WTC11 (cell line): ENCODE data around the gene TMEM158. TPM values are rescaled to one million over a fixed set of nuclear protein-coding genes. Genes with fewer than 3 reads are reported as not detected.

Experiments used
- ATAC-seq: fragments of 200-7000 bp; cut with Tn5 transposase; 2 replicates; pipeline ENCODE4 v1.10.0; 2021; ENCODE audit warnings: mild to moderate bottlenecking, moderate library complexity
- CTCF ChIA-PET: fragments of 300-600 bp; sonication (Branson Sonifier 250); formaldehyde crosslinking; loops from one replicate; lab custom pipeline; 2021; ENCODE audit warnings: antibody characterized with exemption; lab: Charles Lee
- POLR2A ChIA-PET: fragments of 350-600 bp; sonication (Branson Sonifier 250); formaldehyde crosslinking; loops from one replicate; lab custom pipeline; 2021; ENCODE audit warnings: antibody characterized with exemption; lab: Charles Lee
- DNase-seq: peaks from one replicate; pipeline ENCODE4 v3.0.0; 2021; ENCODE audit warnings: low spot score
- H3K27ac Mint-ChIP-seq: 2 replicates; pipeline ENCODE4 v1.8.0; 2021; ENCODE audit warnings: mixed read lengths
- H3K27me3 Mint-ChIP-seq: 2 replicates; pipeline ENCODE4 v1.8.0; 2021; ENCODE audit warnings: low read depth, mild to moderate bottlenecking, moderate library complexity, mixed read lengths
- H3K36me3 Mint-ChIP-seq: 2 replicates; pipeline ENCODE4 v1.8.0; 2021; ENCODE audit warnings: mixed read lengths
- H3K4me1 Mint-ChIP-seq: 2 replicates; pipeline ENCODE4 v1.8.0; 2022; ENCODE audit warnings: mixed read lengths
- H3K4me3 Mint-ChIP-seq: 2 replicates; pipeline ENCODE4 v1.8.0; 2021; ENCODE audit warnings: mild to moderate bottlenecking, moderate library complexity, mixed read lengths
- H3K9me3 Mint-ChIP-seq: 2 replicates; pipeline ENCODE4 v1.8.0; 2021; ENCODE audit warnings: mixed read lengths
- AR ChIP-seq: fragments of 250-450 bp; sonication (Bioruptor Pico); IDR thresholded peaks from 2 replicates; pipeline ENCODE4 v1.9.0; 2021; ENCODE audit warnings: mild to moderate bottlenecking
- ERG ChIP-seq: fragments of 250-450 bp; sonication (Bioruptor Pico); IDR thresholded peaks from 2 replicates; pipeline ENCODE4 v1.8.0; 2021; ENCODE audit warnings: mild to moderate bottlenecking
- ESRRA ChIP-seq: sonication (generic); formaldehyde crosslinking; IDR thresholded peaks from 2 replicates; pipeline ENCODE4 v1.8.1; 2022; ENCODE audit warnings: mild to moderate bottlenecking, missing genetic modification reagents, borderline replicate concordance
- FOXP4 ChIP-seq: sonication (generic); formaldehyde crosslinking; IDR thresholded peaks from 2 replicates; pipeline ENCODE4 v1.8.0; 2022; ENCODE audit warnings: mild to moderate bottlenecking, missing genetic modification reagents
- HMGA2 ChIP-seq: fragments of 250-450 bp; sonication (Bioruptor Pico); IDR thresholded peaks from 2 replicates; pipeline ENCODE4 v1.4.0; 2021; ENCODE audit warnings: mild to moderate bottlenecking, moderate library complexity
- KAT7 ChIP-seq: sonication (generic); formaldehyde crosslinking; IDR thresholded peaks from 2 replicates; pipeline ENCODE4 v1.8.1; 2023; ENCODE audit warnings: missing genetic modification reagents, mild to moderate bottlenecking, borderline replicate concordance
- MXD4 ChIP-seq: fragments of 250-450 bp; sonication (Bioruptor Pico); IDR thresholded peaks from 2 replicates; pipeline ENCODE4 v1.8.0; 2021; ENCODE audit warnings: mild to moderate bottlenecking, moderate library complexity, borderline replicate concordance
- NFATC4 ChIP-seq: fragments of 250-450 bp; sonication (Bioruptor Pico); IDR thresholded peaks from 2 replicates; pipeline ENCODE4 v1.9.0; 2021; ENCODE audit warnings: mild to moderate bottlenecking
- NFE2L1 ChIP-seq: sonication (generic); formaldehyde crosslinking; IDR thresholded peaks from 2 replicates; pipeline ENCODE4 v1.8.1; 2023; ENCODE audit warnings: missing genetic modification reagents
- NR1H2 ChIP-seq: sonication (generic); formaldehyde crosslinking; IDR thresholded peaks from 2 replicates; pipeline ENCODE4 v1.9.0; 2021; ENCODE audit warnings: mild to moderate bottlenecking, moderate library complexity, missing genetic modification reagents
- NR3C1 ChIP-seq: sonication (generic); formaldehyde crosslinking; conservative IDR thresholded peaks from 2 replicates; pipeline ENCODE4 v1.8.1; 2023; ENCODE audit warnings: low read depth, mild to moderate bottlenecking, missing genetic modification reagents
- PRDM15 ChIP-seq: sonication (generic); formaldehyde crosslinking; IDR thresholded peaks from 2 replicates; pipeline ENCODE4 v1.8.0; 2022; ENCODE audit warnings: missing genetic modification reagents
- PREB ChIP-seq: sonication (generic); formaldehyde crosslinking; IDR thresholded peaks from 2 replicates; pipeline ENCODE4 v1.8.1; 2022; ENCODE audit warnings: mild to moderate bottlenecking, missing genetic modification reagents, moderate library complexity, borderline replicate concordance
- SMAD4 ChIP-seq: sonication (generic); formaldehyde crosslinking; IDR thresholded peaks from 2 replicates; pipeline ENCODE4 v1.8.0; 2022; ENCODE audit warnings: mild to moderate bottlenecking, missing genetic modification reagents
- SOX15 ChIP-seq: fragments of 250-450 bp; sonication (Bioruptor Pico); IDR thresholded peaks from 2 replicates; pipeline ENCODE4 v1.9.0; 2021; ENCODE audit warnings: mild to moderate bottlenecking
- USF1 ChIP-seq: sonication (generic); formaldehyde crosslinking; IDR thresholded peaks from 2 replicates; pipeline ENCODE4 v1.8.0; 2022; ENCODE audit warnings: mild to moderate bottlenecking, missing genetic modification reagents
- USF2 ChIP-seq: sonication (generic); formaldehyde crosslinking; IDR thresholded peaks from 2 replicates; pipeline ENCODE4 v1.8.1; 2023; ENCODE audit warnings: mild to moderate bottlenecking, missing genetic modification reagents, moderate library complexity
- ZNF317 ChIP-seq: sonication (generic); formaldehyde crosslinking; IDR thresholded peaks from 2 replicates; pipeline ENCODE4 v1.8.1; 2023; ENCODE audit warnings: low read depth, mild to moderate bottlenecking, moderate library complexity, missing genetic modification reagents, borderline replicate concordance
- ZNF423 ChIP-seq: fragments of 250-450 bp; sonication (Bioruptor Pico); IDR thresholded peaks from 2 replicates; pipeline ENCODE4 v2.1.2; 2022; ENCODE audit warnings: mild to moderate bottlenecking, moderate library complexity
- total RNA-seq: library from RNA; stranded (reverse); gene quantifications from 3 replicates; pipeline ENCODE4 v1.2.3, GENCODE V29; 2021

Gene TMEM158
- total RNA-seq, 1 experiment from 2014 or later: 17.9 TPM

- TF ChIP-seq USF1 (CRISPR knock-in tag): no peak
- TF ChIP-seq NR1H2 (CRISPR knock-in tag): no peak
- TF ChIP-seq NFATC4: no peak
- TF ChIP-seq ZNF423 (CRISPR knock-in tag): no peak
- TF ChIP-seq HMGA2 (CRISPR knock-in tag): no peak
- no peak for TF ChIP-seq ZNF317 (CRISPR knock-in tag)
- TF ChIP-seq ERG (CRISPR knock-in tag): no peak
These were observed 46.9 kb downstream of the TMEM158 start (continued) for GRCh38 chr3:45179163-45179562.

- Mint-ChIP-seq H3K27ac (no peak overlapping the region), H3K4me1 (peaks cover 13% of the 10 kb centered on the region), H3K9me3 (no peaks in the 10 kb centered on the region), H3K27me3 (no peaks in the 10 kb centered on the region; the same call in 1 of the 2 replicates), H3K4me3 (no peak overlapping the region), H3K36me3 (no peaks in the 10 kb centered on the region)
- CTCF ChIA-PET: interaction anchor here (3.3 kb wide), 1 partner anchor 32 kb away, joined by 9 read pairs; no protein-coding TSS in a partner anchor
- no peak for TF ChIP-seq PREB
- POLR2A ChIA-PET: no interaction called here
- DNase-seq (no peak), ATAC-seq (no peak)
These were observed 47.7 kb downstream of the TMEM158 start for GRCh38 chr3:45178183-45179023.

GRCh38 chr3:45176912-45177311 is 49.2 kb downstream of the TMEM158 start:
- no peak for ATAC-seq
- Mint-ChIP-seq H3K9me3 (no peaks in the 10 kb centered on the region), H3K4me1 (peaks cover 5% of the 10 kb centered on the region; the same call in 1 of the 2 replicates), H3K36me3 (no peaks in the 10 kb centered on the region), H3K27me3 (no peaks in the 10 kb centered on the region; the same call in 1 of the 2 replicates), H3K27ac (no peak overlapping the region), H3K4me3 (no peak overlapping the region)
- ChIA-PET POLR2A (interaction anchor here (0.5 kb wide), 1 partner anchor 76 kb away, joined by 3 read pairs; no protein-coding TSS in a partner anchor), CTCF (interaction anchor here (2.2 kb wide), 1 partner anchor 34 kb away, joined by 7 read pairs; no protein-coding TSS in a partner anchor)
- DNase-seq: no peak
- TF ChIP-seq PRDM15 (CRISPR knock-in tag) (no peak), NFE2L1 (CRISPR knock-in tag) (no peak), AR (no peak), SMAD4 (CRISPR knock-in tag) (no peak), ESRRA (no peak), NR3C1 (CRISPR knock-in tag) (no peak), MXD4 (CRISPR knock-in tag) (no peak), USF2 (CRISPR knock-in tag) (no peak), FOXP4 (no peak), SOX15 (CRISPR knock-in tag) (no peak), KAT7 (CRISPR knock-in tag) (no peak)
